ENCODE data around the gene AGA. TPM values are rescaled to one million over a fixed set of nuclear protein-coding genes. Genes with fewer than 3 reads are reported as not detected.

AGA gene
- total RNA-seq, 2 donors from 2014 or later, result 10.9 to 15.8 TPM

DNA sequence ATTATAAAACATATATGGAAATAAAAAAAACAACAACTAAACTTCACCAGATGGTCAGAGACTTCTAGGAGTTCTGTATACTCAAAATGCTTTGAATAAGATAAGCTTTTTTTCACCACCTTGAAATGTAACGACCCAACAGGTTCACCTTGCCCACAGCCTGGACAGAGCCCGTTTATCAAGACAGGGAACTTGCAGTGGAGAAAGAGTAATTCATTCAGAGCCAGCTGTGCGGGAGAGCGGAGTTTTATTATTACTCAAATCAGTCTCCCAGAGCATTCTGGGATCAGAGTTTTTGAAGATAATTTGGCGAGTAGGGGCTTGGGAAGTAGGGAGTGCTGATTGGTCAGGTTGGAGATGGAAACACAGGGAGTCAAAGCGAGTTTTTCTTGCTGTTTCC is 38.5 kb downstream of the AGA start:
- Histone ChIP-seq H3K9me3 (ENCODE audit: control insufficient read depth, low read length) (no peaks in the 10 kb centered on the region), H3K27me3 (ENCODE audit: control insufficient read depth, insufficient read depth, low read length, poor library complexity, severe bottlenecking) (no peaks in the 10 kb centered on the region), H3K4me1 (ENCODE audit: control insufficient read depth, insufficient read depth, low read length) (no peaks in the 10 kb centered on the region), H3K27ac (ENCODE audit: low read depth, low read length) (no peak overlapping the region), H3K36me3 (ENCODE audit: control insufficient read depth, insufficient read depth, low read length) (no peaks in the 10 kb centered on the region), H3K4me3 (ENCODE audit: low read length) (no peak overlapping the region), H3K9ac (ENCODE audit: extremely low read depth, low read length, poor library complexity, severe bottlenecking) (no peak overlapping the region)
- no peaks in the 10 kb centered on the region for H3K36me3 Mint-ChIP-seq (ENCODE audit: low read depth)
- no peak overlapping the region for H3K4me3 Mint-ChIP-seq
- H3K4me1 Mint-ChIP-seq, result peaks cover 10% of the 10 kb centered on the region
- H3K27me3 Mint-ChIP-seq (ENCODE audit: insufficient read depth), result no peaks in the 10 kb centered on the region
- no peak overlapping the region for H3K27ac Mint-ChIP-seq
- TF ChIP-seq, protein P1, sequence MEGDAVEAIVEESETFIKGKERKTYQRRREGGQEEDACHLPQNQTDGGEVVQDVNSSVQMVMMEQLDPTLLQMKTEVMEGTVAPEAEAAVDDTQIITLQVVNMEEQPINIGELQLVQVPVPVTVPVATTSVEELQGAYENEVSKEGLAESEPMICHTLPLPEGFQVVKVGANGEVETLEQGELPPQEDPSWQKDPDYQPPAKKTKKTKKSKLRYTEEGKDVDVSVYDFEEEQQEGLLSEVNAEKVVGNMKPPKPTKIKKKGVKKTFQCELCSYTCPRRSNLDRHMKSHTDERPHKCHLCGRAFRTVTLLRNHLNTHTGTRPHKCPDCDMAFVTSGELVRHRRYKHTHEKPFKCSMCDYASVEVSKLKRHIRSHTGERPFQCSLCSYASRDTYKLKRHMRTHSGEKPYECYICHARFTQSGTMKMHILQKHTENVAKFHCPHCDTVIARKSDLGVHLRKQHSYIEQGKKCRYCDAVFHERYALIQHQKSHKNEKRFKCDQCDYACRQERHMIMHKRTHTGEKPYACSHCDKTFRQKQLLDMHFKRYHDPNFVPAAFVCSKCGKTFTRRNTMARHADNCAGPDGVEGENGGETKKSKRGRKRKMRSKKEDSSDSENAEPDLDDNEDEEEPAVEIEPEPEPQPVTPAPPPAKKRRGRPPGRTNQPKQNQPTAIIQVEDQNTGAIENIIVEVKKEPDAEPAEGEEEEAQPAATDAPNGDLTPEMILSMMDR (conservative IDR thresholded peaks at IDR 0.05), result no peak
- DNase-seq, result no peak
- 90 to 93% methylated on average over 3 to 6 of the region's 6 CpGs for WGBS, 2 experiments (ENCODE audit: insufficient coverage in 1 of 2, insufficient read length in 1 of 2)
- no peaks in the 10 kb centered on the region for H3K9me3 Mint-ChIP-seq

DNA sequence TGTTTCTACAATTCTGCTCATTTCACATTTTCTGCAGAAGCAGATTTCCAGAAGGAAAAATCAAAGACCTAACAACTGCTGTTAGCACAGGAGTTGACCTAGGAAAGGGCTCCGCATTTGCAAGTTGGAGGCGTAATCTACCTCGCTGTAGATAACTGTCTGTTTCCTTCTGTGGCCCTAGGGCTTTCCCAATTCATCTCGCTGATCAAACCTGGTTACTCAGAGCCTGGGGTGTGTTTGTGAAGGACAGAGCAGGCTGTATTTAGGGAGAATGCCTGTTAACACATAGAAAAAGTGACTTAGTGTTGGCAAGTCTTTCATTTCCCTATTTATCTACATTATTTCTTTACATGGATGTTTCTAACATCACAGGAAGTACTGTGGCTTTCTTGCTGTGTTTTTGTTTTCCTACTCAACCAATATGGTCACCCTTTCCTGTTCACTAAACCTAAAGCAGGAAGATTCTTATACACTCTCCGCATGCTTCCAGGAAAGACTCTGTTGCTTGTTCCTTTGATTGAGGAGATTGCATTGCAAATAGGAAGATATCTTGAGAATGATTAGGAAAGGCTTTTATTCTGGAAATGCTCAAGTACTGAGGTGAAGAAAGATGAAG is 40.5 kb downstream of the AGA start:
- Histone ChIP-seq H3K36me3 (ENCODE audit: control insufficient read depth, insufficient read depth, low read length) (no peaks in the 10 kb centered on the region), H3K9me3 (ENCODE audit: control insufficient read depth, low read length) (peaks cover 5% of the 10 kb centered on the region), H3K4me3 (ENCODE audit: low read length) (no peak overlapping the region), H3K27me3 (ENCODE audit: control insufficient read depth, insufficient read depth, low read length, poor library complexity, severe bottlenecking) (no peaks in the 10 kb centered on the region), H3K4me1 (ENCODE audit: control insufficient read depth, insufficient read depth, low read length) (no peaks in the 10 kb centered on the region), H3K27ac (ENCODE audit: low read depth, low read length) (no peak overlapping the region), H3K9ac (ENCODE audit: extremely low read depth, low read length, poor library complexity, severe bottlenecking) (no peak overlapping the region)
- Mint-ChIP-seq H3K36me3 (ENCODE audit: low read depth) (no peaks in the 10 kb centered on the region), H3K9me3 (peaks cover 2% of the 10 kb centered on the region), H3K4me1 (peaks cover 10% of the 10 kb centered on the region), H3K27me3 (ENCODE audit: insufficient read depth) (no peaks in the 10 kb centered on the region), H3K27ac (no peak overlapping the region), H3K4me3 (no peak overlapping the region)
- no peak for DNase-seq
- TF ChIP-seq, protein P1 (conservative IDR thresholded peaks at IDR 0.05), result no peak
- WGBS, 2 experiments (ENCODE audit: insufficient coverage in 1 of 2, insufficient read length in 1 of 2), result 90 to 92% methylated on average over 2 to 5 of the region's 5 CpGs

DNA sequence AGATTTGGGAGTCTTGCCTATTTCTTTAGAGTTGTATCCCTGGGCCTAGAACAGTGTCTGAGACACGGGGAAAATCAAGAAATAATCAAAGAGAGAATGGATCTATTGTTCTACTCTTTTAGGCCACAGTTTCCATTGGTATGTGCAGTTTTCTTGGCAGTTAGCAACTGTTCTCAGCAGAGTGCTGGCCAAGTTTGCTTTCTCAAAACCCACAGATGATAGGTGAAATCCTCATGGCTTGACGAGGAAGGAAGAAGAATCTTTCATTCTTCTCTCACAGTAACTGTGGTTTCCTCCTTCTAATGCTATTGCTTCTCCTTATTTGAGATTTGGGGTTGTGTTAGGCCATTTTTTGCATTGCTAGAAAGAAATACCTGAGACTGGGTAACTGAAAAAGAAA is 42.2 kb downstream of the AGA start:
- no peak overlapping the region for H3K27ac ChIP-seq (ENCODE audit: low read depth, low read length)
- H3K9me3 Mint-ChIP-seq, result peaks cover 2% of the 10 kb centered on the region
- H3K27ac Mint-ChIP-seq, result no peak overlapping the region
- no peak for DNase-seq
- H3K9ac ChIP-seq (ENCODE audit: extremely low read depth, low read length, poor library complexity, severe bottlenecking), result no peak overlapping the region
- no peaks in the 10 kb centered on the region for H3K27me3 Mint-ChIP-seq (ENCODE audit: insufficient read depth)
- H3K27me3 ChIP-seq (ENCODE audit: control insufficient read depth, insufficient read depth, low read length, poor library complexity, severe bottlenecking), result no peaks in the 10 kb centered on the region
- H3K36me3 ChIP-seq (ENCODE audit: control insufficient read depth, insufficient read depth, low read length), result no peaks in the 10 kb centered on the region
- no peaks in the 10 kb centered on the region for H3K4me1 ChIP-seq (ENCODE audit: control insufficient read depth, insufficient read depth, low read length)
- TF ChIP-seq, protein P1 (conservative IDR thresholded peaks at IDR 0.05), result no peak
- H3K36me3 Mint-ChIP-seq (ENCODE audit: low read depth), result no peaks in the 10 kb centered on the region
- no peak overlapping the region for H3K4me3 Mint-ChIP-seq
- peaks cover 5% of the 10 kb centered on the region for H3K9me3 ChIP-seq (ENCODE audit: control insufficient read depth, low read length)
- peaks cover 10% of the 10 kb centered on the region for H3K4me1 Mint-ChIP-seq
- H3K4me3 ChIP-seq (ENCODE audit: low read length), result no peak overlapping the region
- 88 to 100% methylated on average over 1 to 2 of the region's 2 CpGs for WGBS, 2 experiments (ENCODE audit: insufficient coverage in 1 of 2, insufficient read length in 1 of 2)
